Smooth muscle cell (in vitro differentiated cells): ENCODE measurements around the gene EIF1. TPM values are rescaled to one million over a fixed set of nuclear protein-coding genes. Genes with fewer than 3 reads are reported as not detected.

Experiments used
- DNase-seq: peaks from one replicate; lab custom pipeline; 2025; ENCODE audit not compliant: unreplicated experiment; lab: John Stamatoyannopoulos, UW
- H2AFZ ChIP-seq: fragments of 200-600 bp; sonication (generic); 2 replicates; pipeline ENCODE4 v1.6.0; 2016; ENCODE audit warnings: antibody characterized with exemption, low read depth, mild to moderate bottlenecking
- H3F3A ChIP-seq: fragments of 200-600 bp; sonication (generic); 2 replicates; pipeline ENCODE4 v1.6.0; 2017; ENCODE audit warnings: antibody characterized with exemption, low read depth
- H3K27ac ChIP-seq: fragments of 200-600 bp; sonication (generic); 2 replicates; pipeline ENCODE4 v1.5.1; 2016; ENCODE audit warnings: low read depth, mild to moderate bottlenecking
- H3K27me3 ChIP-seq: fragments of 200-600 bp; sonication (generic); 2 replicates; pipeline ENCODE4 v1.6.1; 2016; ENCODE audit warnings: low read depth, mild to moderate bottlenecking
- H3K36me3 ChIP-seq: fragments of 200-600 bp; sonication (generic); 2 replicates; pipeline ENCODE4 v1.5.1; 2016; ENCODE audit warnings: low read depth
- H3K4me1 ChIP-seq: fragments of 200-600 bp; sonication (generic); 2 replicates; pipeline ENCODE4 v1.5.1; 2016; ENCODE audit warnings: low read depth
- H3K4me2 ChIP-seq: fragments of 200-600 bp; sonication (generic); 2 replicates; pipeline ENCODE4 v1.6.0; 2016; ENCODE audit warnings: mild to moderate bottlenecking
- H3K4me3 ChIP-seq: fragments of 200-600 bp; sonication (generic); 2 replicates; pipeline ENCODE4 v1.5.1; 2016; ENCODE audit warnings: mild to moderate bottlenecking
- H3K79me2 ChIP-seq: fragments of 200-600 bp; sonication (generic); 2 replicates; pipeline ENCODE4 v1.6.0; 2016; ENCODE audit warnings: low read depth, mild to moderate bottlenecking
- H3K9ac ChIP-seq: fragments of 200-600 bp; sonication (generic); 2 replicates; pipeline ENCODE4 v1.6.0; 2016; ENCODE audit warnings: low read depth
- H3K9me3 ChIP-seq: fragments of 200-600 bp; sonication (generic); replicated peaks from 2 replicates; pipeline ENCODE4 v1.5.1; 2016; ENCODE audit warnings: low read depth
- H4K20me1 ChIP-seq: fragments of 200-600 bp; sonication (generic); 2 replicates; pipeline ENCODE4 v1.6.0; 2016; ENCODE audit warnings: low read depth
- WGBS: methylation state at CpG from one replicate; pipeline ENCODE4 v1.1.7; 2016; ENCODE audit warnings: low lambda C conversion rate; 5-methylcytosine and 5-hydroxymethylcytosine counted together
- polyA plus RNA-seq: library from polyadenylated mRNA; unstranded; fragments of >200 nt; fragmentation: Nextera tagmentation; extraction: Ambion mirVana; gene quantifications from 2 replicates; pipeline ENCODE4 v1.2.1, GENCODE V29; 2016
- total RNA-seq: library from RNA; depleted of rRNA; stranded (reverse); fragments of >200 nt; gene quantifications from 2 replicates; pipeline ENCODE4 v1.2.3, GENCODE V29; 2014
- TF ChIP-seq, protein P1 (sequence below): fragments of 200-600 bp; sonication (generic); IDR thresholded peaks from 2 replicates; pipeline ENCODE4 v1.5.1; 2017; ENCODE audit warnings: borderline replicate concordance, mild to moderate bottlenecking, antibody characterized with exemption; ENCODE audit not compliant: insufficient read depth, poor library complexity, severe bottlenecking

The EIF1 gene
- total and polyA plus RNA-seq, 2 experiments from 2014 or later = 360 to 1,301 TPM

- no peaks in the 10 kb centered on the region for H3K9me3 ChIP-seq
- H3K4me1 ChIP-seq = no peaks in the 10 kb centered on the region
- TF ChIP-seq, protein P1, sequence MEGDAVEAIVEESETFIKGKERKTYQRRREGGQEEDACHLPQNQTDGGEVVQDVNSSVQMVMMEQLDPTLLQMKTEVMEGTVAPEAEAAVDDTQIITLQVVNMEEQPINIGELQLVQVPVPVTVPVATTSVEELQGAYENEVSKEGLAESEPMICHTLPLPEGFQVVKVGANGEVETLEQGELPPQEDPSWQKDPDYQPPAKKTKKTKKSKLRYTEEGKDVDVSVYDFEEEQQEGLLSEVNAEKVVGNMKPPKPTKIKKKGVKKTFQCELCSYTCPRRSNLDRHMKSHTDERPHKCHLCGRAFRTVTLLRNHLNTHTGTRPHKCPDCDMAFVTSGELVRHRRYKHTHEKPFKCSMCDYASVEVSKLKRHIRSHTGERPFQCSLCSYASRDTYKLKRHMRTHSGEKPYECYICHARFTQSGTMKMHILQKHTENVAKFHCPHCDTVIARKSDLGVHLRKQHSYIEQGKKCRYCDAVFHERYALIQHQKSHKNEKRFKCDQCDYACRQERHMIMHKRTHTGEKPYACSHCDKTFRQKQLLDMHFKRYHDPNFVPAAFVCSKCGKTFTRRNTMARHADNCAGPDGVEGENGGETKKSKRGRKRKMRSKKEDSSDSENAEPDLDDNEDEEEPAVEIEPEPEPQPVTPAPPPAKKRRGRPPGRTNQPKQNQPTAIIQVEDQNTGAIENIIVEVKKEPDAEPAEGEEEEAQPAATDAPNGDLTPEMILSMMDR = peak; percentile 95
- 14% methylated on average over 38 of the region's 39 CpGs for WGBS
- H3F3A ChIP-seq = no peaks in the 10 kb centered on the region
- no peak overlapping the region for H3K27ac ChIP-seq
- H3K4me2 ChIP-seq = peak overlapping the region; percentile 86
- H3K27me3 ChIP-seq = no peaks in the 10 kb centered on the region
- H4K20me1 ChIP-seq = no peaks in the 10 kb centered on the region
- H3K9ac ChIP-seq = no peak overlapping the region
- peak overlapping the region; percentile 81 for H2AFZ ChIP-seq
- no peaks in the 10 kb centered on the region for H3K36me3 ChIP-seq
- peak; percentile 72 for DNase-seq
- H3K4me3 ChIP-seq = peak overlapping the region; percentile 39
- H3K79me2 ChIP-seq = no peaks in the 10 kb centered on the region
Measured at GRCh38 chr17:41648411-41649195, 40.1 kb upstream of the EIF1 start.

DNA sequence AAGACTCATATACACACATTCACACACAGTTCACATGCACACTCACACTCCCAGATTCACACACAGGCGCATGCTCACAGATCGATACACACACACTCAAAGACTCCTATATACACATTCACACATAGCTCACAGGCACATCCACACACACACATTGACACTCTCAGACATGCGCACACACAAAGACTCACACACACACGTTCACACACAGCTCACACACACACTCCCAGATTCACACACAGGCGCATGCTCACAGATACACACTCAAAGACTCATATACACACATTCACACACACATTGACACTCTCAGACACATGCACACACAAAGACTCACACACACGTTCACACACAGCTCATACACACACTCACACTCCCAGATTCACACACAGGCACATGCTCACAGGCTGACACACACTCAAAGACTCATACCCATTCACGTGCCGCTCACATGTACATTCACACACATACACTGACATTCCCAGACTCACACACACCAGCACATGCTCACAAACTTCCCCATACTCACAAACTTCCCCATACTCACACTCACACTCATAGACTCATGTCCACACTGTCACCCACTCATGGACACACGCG is 38.7 kb upstream of the EIF1 start:
- Histone ChIP-seq H3K4me1 (no peaks in the 10 kb centered on the region), H3K4me3 (no peak overlapping the region), H3K4me2 (no peak overlapping the region), H4K20me1 (no peaks in the 10 kb centered on the region), H3F3A (no peaks in the 10 kb centered on the region), H3K27ac (no peak overlapping the region), H3K36me3 (no peaks in the 10 kb centered on the region), H3K9me3 (no peaks in the 10 kb centered on the region), H3K79me2 (no peaks in the 10 kb centered on the region), H3K27me3 (no peaks in the 10 kb centered on the region), H3K9ac (no peak overlapping the region), H2AFZ (no peak overlapping the region)
- 95% methylated on average over 10 of the region's 10 CpGs for WGBS
- TF ChIP-seq, protein P1 = no peak
- no peak for DNase-seq

- Histone ChIP-seq H3K27ac (no peak overlapping the region), H3K4me3 (no peak overlapping the region), H2AFZ (no peak overlapping the region), H3K36me3 (no peaks in the 10 kb centered on the region), H3K79me2 (no peaks in the 10 kb centered on the region), H3K27me3 (no peaks in the 10 kb centered on the region), H3K9ac (no peak overlapping the region), H3K4me1 (peaks cover 9% of the 10 kb centered on the region), H3F3A (no peaks in the 10 kb centered on the region), H3K9me3 (no peaks in the 10 kb centered on the region), H3K4me2 (no peak overlapping the region), H4K20me1 (no peaks in the 10 kb centered on the region)
- no peak for DNase-seq
- TF ChIP-seq, protein P1 = no peak
- 84% methylated on average over 12 of the region's 15 CpGs for WGBS
Measured at GRCh38 chr17:41650794-41651624, 37.7 kb upstream of the EIF1 start.
